Embryonic facial prominence (tissue), 1 donor: Measurements from ENCODE around the gene C5orf52.
"Not testable (repeated sequence)": the region's sequence is repeated elsewhere in the genome, so short reads cannot be mapped to it uniquely, and the experiment has no call there.

ENCODE experiments used
- DNase-seq: peaks from one replicate; pipeline ENCODE4 v3.0.0-alpha.2; 2016; ENCODE audit errors: extremely low spot score

The C5orf52 gene

DNA sequence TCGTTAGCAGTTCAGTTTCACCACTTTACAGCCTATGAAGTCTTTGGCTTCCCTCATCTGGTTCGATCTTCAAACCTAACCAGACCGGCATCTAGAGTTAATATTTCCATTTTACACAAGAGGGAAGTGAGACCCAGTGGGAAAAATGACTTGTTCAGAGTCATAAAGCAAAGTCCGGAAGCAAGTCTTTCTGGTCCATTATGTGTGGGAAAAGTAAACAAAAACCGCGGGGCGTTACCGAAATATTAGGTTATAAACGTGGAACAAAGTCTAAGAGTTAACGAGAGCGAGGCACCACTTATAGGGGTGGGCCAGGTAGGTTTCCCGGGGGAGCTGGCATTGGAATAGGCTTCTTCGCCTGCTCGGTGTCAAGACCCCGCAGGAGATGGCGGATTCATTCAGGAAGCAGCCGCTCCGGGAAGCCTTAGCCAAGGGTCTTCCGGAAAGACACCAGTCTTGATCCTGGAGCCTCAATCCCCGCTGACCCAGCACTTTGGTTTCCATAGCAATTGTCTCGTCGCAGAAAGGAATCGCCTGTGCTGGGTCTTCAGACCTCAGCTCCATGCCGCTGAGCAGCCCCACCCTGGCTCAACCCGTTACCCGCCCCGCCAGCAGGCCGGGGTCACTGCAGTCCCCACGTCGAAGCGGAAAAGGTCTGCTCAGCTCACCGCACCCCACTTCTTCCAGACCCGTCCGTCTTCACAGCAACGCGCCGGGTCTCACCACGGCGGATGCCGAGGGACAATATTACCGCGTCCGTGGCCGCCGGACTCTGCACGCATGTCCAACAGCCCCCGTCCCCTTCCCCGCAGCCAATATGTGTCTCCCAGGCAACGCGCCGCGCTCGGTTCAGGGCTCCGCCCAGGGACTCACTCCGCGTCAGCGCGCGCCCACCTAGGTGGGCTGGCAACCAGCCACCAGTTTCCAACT is at the start of gene C5orf52:
Gene C5orf52 (plus strand): TSS at position 872 of the 930 bp plus-strand sequence. CDS start 82 bp downstream, outside the sequence.
- peak; percentile 70 for DNase-seq

DNA sequence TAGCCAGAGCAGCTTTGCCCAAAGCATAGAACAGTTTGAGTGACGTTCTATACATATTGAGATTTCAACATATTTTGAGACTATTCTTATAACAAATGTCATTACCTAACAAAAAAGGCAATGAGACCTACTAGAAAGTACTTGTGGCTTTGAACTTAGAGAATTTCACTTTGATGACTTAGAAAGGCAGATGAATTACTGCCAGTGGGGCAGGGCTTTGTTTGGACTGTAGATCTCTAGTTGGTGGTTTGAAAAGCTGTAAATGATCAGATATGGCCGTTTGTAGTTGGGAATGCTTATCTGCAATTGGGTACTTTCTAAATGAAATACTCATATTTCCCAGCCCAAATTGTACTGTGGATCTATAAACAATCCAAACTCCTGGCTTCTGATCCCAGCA is 47.2 kb upstream of the C5orf52 start:
- DNase-seq, result no peak

DNA sequence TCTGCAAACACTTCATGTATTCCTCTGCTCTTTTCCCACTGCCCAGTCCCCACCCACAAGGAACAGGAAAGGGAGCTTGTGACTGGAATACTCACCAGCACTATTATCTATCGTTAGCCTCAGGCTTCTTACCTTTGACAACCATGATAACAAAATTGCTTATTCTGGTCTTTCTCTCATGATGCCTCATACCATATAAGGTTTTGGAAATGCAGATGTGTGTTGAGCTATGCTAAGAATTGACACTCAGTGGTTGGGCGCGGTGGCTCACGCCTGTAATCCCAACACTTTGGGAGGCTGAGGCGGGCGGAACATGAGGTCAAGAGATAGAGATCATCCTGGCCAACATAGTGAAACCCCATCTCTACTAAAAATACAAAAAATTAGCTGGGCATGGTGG is 44.5 kb upstream of the C5orf52 start:
- DNase-seq, result no peak

GRCh38 chr5:157630341-157630740 is 41.0 kb upstream of the C5orf52 start:
- DNase-seq, result no peak

GRCh38 chr5:157640406-157641066 is 30.8 kb upstream of the C5orf52 start:
- DNase-seq, result no peak

DNA sequence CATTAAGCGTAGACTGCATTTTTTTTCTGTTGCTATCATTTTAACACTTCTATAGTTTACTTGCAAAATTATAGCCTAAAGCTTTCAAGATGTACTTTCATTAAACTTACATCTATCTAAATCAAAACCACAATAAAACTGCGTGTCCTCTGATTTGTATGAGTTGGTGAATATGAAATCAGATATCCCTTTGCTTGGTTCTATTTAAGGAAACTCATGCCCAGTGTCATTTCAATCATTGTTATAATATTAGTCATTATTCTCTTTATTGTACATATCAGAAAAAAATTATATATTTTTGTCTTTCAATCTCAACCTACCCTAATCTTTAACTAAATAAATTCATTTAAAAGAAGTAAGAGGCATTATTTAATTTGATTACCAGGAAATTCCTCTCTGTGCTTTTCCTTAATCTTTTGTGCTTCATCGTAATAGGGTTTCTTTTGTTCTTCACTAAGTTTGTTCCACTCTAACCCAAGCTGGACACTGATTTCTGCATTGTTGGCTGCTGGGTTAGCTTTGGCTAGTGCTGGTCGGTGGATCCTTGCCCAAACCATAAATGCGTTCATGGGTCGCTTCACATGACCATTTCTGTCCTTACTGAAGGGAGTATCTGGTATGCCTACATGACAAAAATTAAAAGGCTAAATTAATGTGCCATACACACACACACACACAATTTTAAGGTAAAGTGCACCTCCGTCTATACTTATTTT is 22.9 kb upstream of the C5orf52 start:
- DNase-seq, result no peak

DNA sequence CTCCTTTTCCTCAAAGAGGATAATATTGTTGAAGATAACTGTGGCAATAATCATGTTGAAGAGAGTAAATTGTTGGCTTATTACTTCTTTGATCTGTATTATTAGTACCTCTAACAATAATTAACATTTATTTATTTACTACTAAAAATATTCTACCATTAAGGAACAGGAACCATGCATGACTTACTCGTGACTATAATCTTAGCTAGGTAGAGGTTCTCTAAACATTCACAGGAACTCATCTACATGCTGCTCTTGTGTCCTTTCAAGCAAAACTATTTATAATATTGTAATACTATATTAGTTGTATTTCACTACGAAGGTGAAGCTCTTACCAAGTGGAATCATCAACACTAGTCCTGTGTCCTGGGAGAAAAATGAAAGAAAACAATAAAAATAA is 22.2 kb upstream of the C5orf52 start:
- DNase-seq, result no peak

- DNase-seq, result no peak
Measured at GRCh38 chr5:157650991-157651611, 20.2 kb upstream of the C5orf52 start.

- no peak for DNase-seq
Measured at GRCh38 chr5:157651623-157652376, 19.5 kb upstream of the C5orf52 start.

GRCh38 chr5:157652377-157652692 is 19.0 kb upstream of the C5orf52 start, which contains the start of gene SOX30:
Gene SOX30, minus strand, starts transcription at chr5:157652438. Its CDS starts 360 bp downstream, at chr5:157652078.
- DNase-seq, result no peak

DNA sequence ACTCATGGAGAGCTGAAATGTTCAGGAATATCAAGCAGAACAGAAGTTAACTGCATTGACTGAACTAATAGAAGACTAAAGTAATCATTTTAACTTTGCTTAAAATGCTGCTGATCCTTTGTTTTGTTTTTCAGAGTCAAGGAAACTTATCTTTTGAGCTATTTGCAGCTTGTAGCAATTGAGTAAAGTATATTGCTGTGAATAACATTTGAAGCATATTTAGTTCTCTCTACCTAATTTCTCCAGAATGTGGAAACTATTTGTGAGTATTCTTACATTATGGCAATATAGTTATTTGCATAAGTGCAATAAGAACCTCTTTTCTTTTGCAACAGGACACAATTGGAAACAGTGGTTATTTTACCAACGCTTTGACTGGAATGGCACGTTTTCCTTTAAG is 13.8 kb upstream of the C5orf52 start:
- DNase-seq, result no peak

- DNase-seq, result no peak
Measured at GRCh38 chr5:157658893-157659292, 12.4 kb upstream of the C5orf52 start.

GRCh38 chr5:157659868-157660660 is 11.3 kb upstream of the C5orf52 start:
- DNase-seq, result no peak

- no peak for DNase-seq
Measured at GRCh38 chr5:157665467-157666070, 5.8 kb upstream of the C5orf52 start.

DNA sequence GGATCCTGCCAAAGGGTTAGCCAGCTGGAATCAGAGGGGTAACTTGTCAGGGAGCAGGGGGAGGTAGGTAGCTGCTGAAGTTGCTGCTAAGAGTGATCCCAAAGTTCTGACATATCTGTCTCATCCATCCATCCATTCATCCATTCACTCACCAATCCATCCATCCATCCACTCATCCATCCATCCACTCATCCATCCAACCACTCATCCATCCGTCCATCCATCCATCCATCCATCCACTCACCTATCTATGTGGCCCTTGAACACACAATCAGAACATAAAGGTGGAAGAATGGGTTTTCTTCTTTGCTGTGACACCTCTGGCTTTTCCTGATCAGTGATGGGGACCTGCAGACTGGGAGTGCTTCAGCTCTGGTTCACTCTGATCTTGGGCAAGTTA is 3.0 kb upstream of the C5orf52 start:
- DNase-seq, result no peak

GRCh38 chr5:157669701-157670097 is 1.6 kb upstream of the C5orf52 start:
- DNase-seq, result no peak

DNA sequence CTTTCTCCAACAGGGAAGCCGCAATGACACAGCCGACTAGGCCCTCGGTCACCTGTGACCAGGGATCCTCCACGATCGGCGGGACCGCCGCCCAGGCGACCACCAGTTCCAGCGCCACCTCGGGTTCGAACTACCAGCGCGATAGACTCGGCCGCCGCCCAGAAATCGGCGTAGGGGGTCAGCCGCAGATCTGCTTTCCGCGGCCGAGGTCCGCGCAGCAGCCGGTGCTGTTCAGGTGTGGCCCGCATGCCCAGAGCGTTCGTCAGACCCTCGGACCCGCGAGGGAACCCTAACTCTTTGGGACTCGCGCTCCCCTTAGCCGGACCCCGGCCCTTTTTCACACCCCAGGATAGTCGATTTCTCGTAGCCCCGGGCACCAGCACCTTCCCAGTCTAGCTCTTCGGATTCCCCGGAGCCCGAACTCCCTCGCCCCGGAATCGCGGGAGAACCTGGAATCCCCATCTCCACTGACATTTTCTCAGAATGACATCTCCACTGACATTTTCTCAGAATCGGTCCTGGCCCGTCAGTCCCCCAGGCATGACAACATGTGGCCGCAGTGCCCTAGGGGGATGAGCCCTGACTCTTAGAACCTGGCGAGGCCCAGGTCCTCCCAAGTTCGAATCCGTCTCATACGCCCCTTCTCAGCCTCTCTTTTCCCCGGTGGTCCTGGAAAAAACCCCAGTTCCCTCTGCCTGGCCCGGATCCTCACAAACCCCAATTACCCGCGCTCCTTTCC is 428 bp downstream of the C5orf52 start:
- DNase-seq, result no peak

DNA sequence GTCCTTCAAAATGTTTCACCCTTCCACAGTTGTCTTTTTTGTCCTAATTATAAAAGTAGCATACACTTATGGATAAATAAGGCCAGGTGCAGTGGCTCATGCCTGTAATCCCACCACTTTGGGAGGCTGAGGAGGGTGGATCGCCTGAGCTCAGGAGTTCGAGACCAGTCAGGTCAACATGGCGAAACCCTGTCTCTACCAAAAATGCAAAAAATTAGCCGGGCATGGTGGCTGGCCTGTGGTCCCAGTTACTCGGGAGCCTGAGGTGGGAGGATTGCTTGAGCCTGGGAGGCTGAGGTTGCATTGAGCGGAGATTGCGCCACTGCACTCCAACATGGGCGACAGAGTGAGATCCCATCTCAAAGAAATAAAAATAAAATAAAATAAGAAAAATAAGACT is 1.6 kb downstream of the C5orf52 start:
- no peak for DNase-seq

DNA sequence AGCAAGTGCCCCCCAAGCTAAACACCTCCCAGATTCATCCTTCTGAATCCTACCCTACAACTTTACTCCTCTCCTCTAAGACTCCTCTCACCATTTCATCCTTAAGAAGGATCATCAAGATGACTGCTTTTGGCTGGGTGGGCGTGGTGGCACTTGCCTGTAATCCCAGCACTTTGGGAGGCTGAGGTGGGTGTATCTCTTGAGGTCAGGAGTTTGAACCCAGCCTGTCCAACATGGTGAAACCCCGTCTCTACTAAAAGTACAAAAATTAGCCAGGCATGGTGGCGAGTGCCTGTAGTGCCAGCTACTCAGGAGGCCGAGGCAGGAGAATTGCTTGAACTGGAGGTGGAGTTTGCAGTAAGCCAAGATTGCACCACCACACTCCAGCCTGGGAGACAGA is 3.0 kb downstream of the C5orf52 start:
- DNase-seq, result not testable (repeated sequence)
